Muscle of leg (tissue), 16 donors: ENCODE measurements around the gene LARP4. TPM values are rescaled to one million over a fixed set of nuclear protein-coding genes. Genes with fewer than 3 reads are reported as not detected.

ENCODE experiments used
- DNase-seq: peaks from one replicate; pipeline ENCODE4 v3.0.0; 2013
- H3K27ac ChIP-seq: one replicate; pipeline ENCODE4 v1.5.1; 2013; ENCODE audit warnings: mild to moderate bottlenecking, low read length, control low read depth
- H3K27me3 ChIP-seq: one replicate; pipeline ENCODE4 v1.6.1; 2013; ENCODE audit warnings: low read length; ENCODE audit not compliant: control insufficient read depth, insufficient read depth
- H3K36me3 ChIP-seq: one replicate; pipeline ENCODE4 v1.6.1; 2013; ENCODE audit warnings: low read length; ENCODE audit not compliant: control insufficient read depth, insufficient read depth
- H3K4me1 ChIP-seq: one replicate; pipeline ENCODE4 v1.6.1; 2013; ENCODE audit warnings: low read length; ENCODE audit not compliant: control insufficient read depth, insufficient read depth
- H3K4me3 ChIP-seq: one replicate; pipeline ENCODE4 v1.5.1; 2013; ENCODE audit warnings: low read length, control low read depth
- H3K9me3 ChIP-seq: replicated peaks from 2 replicates; pipeline ENCODE4 v1.6.1; 2013; ENCODE audit warnings: low read depth, low read length; ENCODE audit not compliant: control insufficient read depth
- WGBS: methylation state at CpG from one replicate; pipeline ENCODE4 v1.1.5; 2013; ENCODE audit warnings: missing lambda C conversion rate; ENCODE audit not compliant: insufficient coverage; 5-methylcytosine and 5-hydroxymethylcytosine counted together
- long read RNA-seq, 11 donors: transcript quantifications; one replicate each; lab custom pipeline, GENCODE V29; 2026
- polyA plus RNA-seq, 8 donors: library from polyadenylated mRNA; unstranded; fragments of 120-200 nt; gene quantifications; one replicate each; pipeline versions ENCODE4 v1.2.1 to v1.2.3, GENCODE V29; 2013; ENCODE audit warnings: inconsistent platforms in 1 of 8, low replicate concordance in 1 of 8; ENCODE audit not compliant: insufficient read length in 8 of 8, insufficient read depth in 1 of 8
- total RNA-seq: library from RNA; stranded (reverse); fragments of 120-200 nt; gene quantifications from one replicate; pipeline ENCODE4 v1.2.4, GENCODE V29; 2013

LARP4 gene
- total RNA-seq (24.7 TPM), polyA plus RNA-seq (10 to 100 TPM; 15.1 to 24.1 (median 21.4) TPM)
- long read RNA-seq, donor 1, full-length matches to known transcripts: 1 of 1 reads
- long read RNA-seq, donor 1, partial matches to known transcripts: 0 of 1 reads
- long read RNA-seq, donor 1, other reads (novel, unspliced or antisense): 0 of 1 reads
- long read RNA-seq, donor 2: 0 reads
- long read RNA-seq, donor 3, full-length matches to known transcripts: 4 of 4 reads
- long read RNA-seq, donor 3, partial matches to known transcripts: 0 of 4 reads
- long read RNA-seq, donor 3, other reads (novel, unspliced or antisense): 0 of 4 reads
- long read RNA-seq, donor 4, partial matches to known transcripts: 6 of 6 reads
- long read RNA-seq, donor 4, other reads (novel, unspliced or antisense): 0 of 6 reads
- long read RNA-seq, donor 5, full-length matches to known transcripts: 5 of 5 reads
- long read RNA-seq, donor 5, partial matches to known transcripts: 0 of 5 reads
- long read RNA-seq, donor 5, other reads (novel, unspliced or antisense): 0 of 5 reads
- long read RNA-seq, donor 6, full-length matches to known transcripts: 4 of 4 reads
- long read RNA-seq, donor 6, partial matches to known transcripts: 0 of 4 reads
- long read RNA-seq, donor 6, other reads (novel, unspliced or antisense): 0 of 4 reads
- long read RNA-seq, donor 7, full-length matches to known transcripts: 2 of 2 reads
- long read RNA-seq, donor 7, partial matches to known transcripts: 0 of 2 reads
- long read RNA-seq, donor 7, other reads (novel, unspliced or antisense): 0 of 2 reads
- long read RNA-seq, donor 8, full-length matches to known transcripts: 2 of 2 reads
- long read RNA-seq, donor 8, partial matches to known transcripts: 0 of 2 reads
- long read RNA-seq, donor 8, other reads (novel, unspliced or antisense): 0 of 2 reads
- long read RNA-seq, donor 9, full-length matches to known transcripts: 2 of 2 reads
- long read RNA-seq, donor 9, partial matches to known transcripts: 0 of 2 reads
- long read RNA-seq, donor 9, other reads (novel, unspliced or antisense): 0 of 2 reads
- long read RNA-seq, donor 10, full-length matches to known transcripts: 3 of 35 reads
- long read RNA-seq, donor 10, partial matches to known transcripts: 32 of 35 reads
- long read RNA-seq, donor 10, other reads (novel, unspliced or antisense): 0 of 35 reads
- long read RNA-seq, donor 11, full-length matches to known transcripts: 2 of 2 reads
- long read RNA-seq, donor 11, partial matches to known transcripts: 0 of 2 reads
- long read RNA-seq, donor 11, other reads (novel, unspliced or antisense): 0 of 2 reads

DNA sequence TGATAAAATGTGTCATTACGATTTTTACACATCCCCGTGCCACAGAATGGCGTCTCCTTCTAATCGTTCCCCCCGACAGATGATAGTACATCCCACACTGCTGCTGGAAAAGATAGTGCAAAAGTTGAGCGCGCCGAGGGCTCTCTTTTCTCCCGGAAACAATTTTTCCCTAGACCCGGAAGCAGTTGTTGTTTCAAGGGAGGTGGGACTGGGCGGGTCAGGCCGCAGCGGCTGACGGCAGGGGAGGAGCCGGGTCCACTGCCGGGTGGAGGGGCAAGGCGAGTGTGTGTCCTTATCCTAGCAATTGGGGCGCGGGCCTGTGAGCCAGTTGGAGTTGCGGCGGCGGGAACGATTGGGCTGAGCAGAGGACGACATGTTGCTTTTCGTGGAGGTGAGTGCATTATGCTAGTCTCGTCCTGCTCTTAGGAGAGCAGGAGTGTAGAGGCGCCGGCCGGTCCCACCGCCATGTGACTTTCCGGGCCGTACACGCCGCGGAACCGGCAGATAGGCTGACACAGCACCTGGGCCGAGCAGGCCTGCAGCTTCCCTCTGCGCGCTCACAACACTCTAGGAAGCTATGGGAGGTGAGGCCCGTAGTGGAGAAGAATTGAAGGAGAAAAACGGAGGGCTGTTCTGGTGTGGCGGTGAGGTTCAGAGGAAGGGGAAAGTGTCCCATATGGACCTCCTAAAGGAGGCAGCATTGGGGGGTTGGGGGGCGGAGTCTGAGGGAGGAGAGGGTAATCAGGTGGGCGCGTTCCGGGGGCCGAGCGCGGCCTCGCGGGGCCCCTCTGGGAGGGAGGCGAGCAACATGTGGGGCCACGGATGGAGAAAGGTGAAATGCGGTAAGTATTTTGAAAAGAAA, at the start of gene LARP4:
Gene LARP4 (plus strand): TSS at position 248 of the 862 bp plus-strand sequence. CDS start 126 bp downstream, at position 374.
- Histone ChIP-seq H3K27ac (peak within 1 kb of the TSS; percentile 96), H3K36me3 (no peaks in the 10 kb centered on the region), H3K27me3 (no peaks in the 10 kb centered on the region), H3K4me1 (peaks cover 2% of the 10 kb centered on the region), H3K9me3 (no peaks in the 10 kb centered on the region), H3K4me3 (peak within 1 kb of the TSS; percentile 82)
- 1% methylated on average over 42 of the region's 54 CpGs for WGBS
- DNase-seq: peak; percentile 99

DNA sequence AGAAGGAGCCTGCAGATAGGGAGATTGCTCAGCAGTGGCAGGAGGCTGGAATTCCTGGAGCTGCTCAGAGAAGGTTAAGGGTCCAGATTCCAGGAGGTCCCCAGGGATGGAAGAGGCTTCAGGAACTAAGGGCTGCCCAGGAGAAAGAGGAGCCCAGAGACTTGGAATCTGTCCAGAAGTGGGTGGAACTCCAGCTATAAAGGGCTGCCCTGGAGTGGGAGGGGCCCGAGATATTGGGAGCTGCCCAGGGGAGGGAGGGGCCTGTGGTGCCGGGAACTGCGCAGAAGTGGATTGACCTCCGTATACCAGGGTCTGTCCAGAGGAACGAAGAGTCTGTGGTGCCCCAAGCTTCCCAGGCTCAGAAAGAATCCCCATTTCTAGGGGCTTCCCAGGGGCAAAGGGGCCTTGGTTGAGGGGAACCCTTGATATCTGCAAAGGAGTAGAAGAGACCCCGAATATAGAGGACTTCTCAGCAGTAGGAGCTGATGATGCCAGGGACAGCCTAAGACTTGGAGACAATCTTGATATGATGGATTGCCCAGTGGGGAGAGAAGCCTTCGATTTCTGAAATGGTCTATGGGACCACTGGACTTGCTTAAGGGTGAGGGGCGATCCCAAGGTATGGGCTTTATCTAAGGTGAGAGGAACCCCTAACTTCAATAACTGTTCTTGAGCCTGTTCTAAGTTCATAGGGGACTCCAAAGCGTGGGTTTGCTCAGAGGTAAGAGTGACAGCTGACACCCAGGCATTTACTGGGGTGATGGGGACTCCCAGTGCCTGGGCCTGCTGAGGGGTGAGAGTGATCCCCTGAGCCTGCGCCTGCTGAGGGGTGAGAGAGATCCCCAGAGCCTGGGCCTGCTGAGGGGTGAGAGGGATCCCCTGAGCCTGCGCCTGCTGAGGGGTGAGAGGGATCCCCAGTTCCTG, 49.3 kb upstream of the LARP4 start:
- no peaks in the 10 kb centered on the region for H3K9me3 ChIP-seq
- H3K27ac ChIP-seq: no peak overlapping the region
- no peaks in the 10 kb centered on the region for H3K36me3 ChIP-seq
- DNase-seq: peak; percentile 23
- no peak overlapping the region for H3K4me3 ChIP-seq
- H3K4me1 ChIP-seq: no peaks in the 10 kb centered on the region
- WGBS: 93% methylated on average over 5 of the region's 11 CpGs
- H3K27me3 ChIP-seq: no peaks in the 10 kb centered on the region

DNA sequence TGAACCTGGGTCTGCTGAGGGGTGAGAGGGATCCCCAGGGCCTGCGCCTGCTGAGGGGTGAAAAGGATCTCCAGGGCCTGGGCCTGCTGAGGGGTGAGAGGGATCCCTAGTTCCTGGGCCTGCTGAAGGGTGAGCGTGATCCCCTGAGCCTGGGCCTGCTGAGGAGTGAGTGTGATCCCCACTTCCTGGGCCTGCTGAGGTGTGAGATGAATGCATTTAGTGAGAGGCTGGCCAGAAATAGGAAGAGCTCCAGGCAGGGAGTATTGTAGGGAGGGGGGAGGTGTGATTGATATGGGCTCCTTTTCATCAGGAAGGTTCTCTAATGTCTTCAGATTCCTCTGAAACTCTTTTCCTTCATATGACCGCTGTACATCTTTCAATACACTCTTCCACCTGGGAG, 47.3 kb upstream of the LARP4 start:
- 90% methylated on average over 1 of the region's 3 CpGs for WGBS
- Histone ChIP-seq H3K4me3 (no peak overlapping the region), H3K9me3 (no peaks in the 10 kb centered on the region), H3K36me3 (no peaks in the 10 kb centered on the region), H3K27me3 (no peaks in the 10 kb centered on the region), H3K27ac (no peak overlapping the region), H3K4me1 (no peaks in the 10 kb centered on the region)
- DNase-seq: no peak

DNA sequence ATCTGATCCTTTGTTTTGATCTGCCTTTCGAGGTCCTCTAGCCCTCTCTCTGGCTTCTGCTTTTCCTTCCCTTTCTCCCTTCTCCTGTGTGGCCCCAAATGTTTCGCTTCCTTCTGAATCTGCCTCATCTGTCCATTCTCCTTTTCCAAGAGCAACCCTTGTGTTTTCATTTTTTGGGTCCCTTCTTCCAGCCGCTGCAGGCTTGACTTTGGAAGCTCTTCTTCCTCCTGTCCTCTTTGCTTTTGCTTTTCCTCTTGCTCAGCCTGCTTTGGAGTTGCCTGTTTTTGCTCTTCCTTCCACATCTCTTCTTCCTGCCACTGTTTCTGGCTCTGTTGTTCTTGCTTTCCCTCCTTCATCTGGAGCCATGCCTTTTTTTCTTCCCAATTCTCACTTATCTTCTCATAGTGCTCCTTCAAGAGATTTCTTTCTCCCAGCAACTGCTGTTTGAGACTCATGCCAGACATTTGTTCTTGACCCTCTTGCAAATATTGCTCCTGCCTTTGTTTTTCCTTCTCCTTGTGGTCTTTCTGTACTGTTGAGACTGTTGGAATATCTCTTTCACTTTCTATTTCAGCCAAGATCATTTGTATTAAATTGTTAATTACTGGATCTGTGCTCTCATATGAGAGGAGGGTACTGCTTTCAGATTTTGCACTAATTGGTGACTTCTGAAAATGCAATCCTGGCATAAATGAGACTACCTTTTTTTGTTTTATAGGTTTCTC, 46.7 kb upstream of the LARP4 start:
- WGBS: 86% methylated on average over 3 of the region's 3 CpGs
- Histone ChIP-seq H3K9me3 (no peaks in the 10 kb centered on the region), H3K27ac (no peak overlapping the region), H3K4me3 (no peak overlapping the region), H3K4me1 (no peaks in the 10 kb centered on the region), H3K27me3 (no peaks in the 10 kb centered on the region), H3K36me3 (no peaks in the 10 kb centered on the region)
- DNase-seq: peak; percentile 8

DNA sequence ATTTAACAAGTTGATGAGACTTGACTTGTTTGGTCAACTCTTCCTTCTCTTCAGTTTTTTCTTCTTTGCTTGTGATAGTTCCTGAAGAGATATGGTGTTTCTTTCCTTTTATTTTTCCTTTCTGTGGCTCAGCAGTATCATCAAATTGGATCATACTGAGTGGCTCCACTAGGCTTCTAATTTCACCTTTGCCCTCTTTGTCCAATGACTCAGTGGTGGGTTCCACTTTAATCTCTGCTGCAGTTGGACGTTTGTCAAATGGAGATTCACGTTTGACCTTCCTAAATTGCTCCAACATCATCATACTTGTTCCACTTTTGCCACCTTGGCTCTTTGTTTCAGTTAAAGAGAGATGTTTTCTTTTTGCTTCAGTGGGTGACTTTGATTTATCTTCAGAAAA, 45.8 kb upstream of the LARP4 start:
- no peaks in the 10 kb centered on the region for H3K9me3 ChIP-seq
- no peaks in the 10 kb centered on the region for H3K4me1 ChIP-seq
- H3K36me3 ChIP-seq: no peaks in the 10 kb centered on the region
- DNase-seq: no peak
- WGBS: no CpG with 5 or more reads among the region's 2 CpGs
- H3K27ac ChIP-seq: no peak overlapping the region
- no peak overlapping the region for H3K4me3 ChIP-seq
- H3K27me3 ChIP-seq: no peaks in the 10 kb centered on the region

DNA sequence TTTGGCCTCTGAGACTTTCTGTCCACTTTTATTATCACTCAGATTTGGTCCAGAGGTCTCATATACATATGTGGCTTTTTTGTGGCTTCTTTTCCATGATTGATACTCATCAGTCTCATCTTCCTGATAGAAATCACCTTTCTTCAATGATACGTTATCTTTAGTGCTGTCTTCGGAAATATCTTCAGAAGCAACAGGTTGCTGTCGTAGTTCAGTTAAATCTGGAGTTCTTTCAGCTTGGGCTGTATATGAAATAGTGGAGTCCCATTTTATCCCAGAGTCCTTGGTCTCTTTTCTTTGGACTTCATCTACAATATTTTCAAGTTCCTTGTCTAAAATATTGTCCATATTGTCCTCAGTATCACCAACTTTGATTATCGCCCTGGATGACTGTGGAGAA, 45.3 kb upstream of the LARP4 start:
- Histone ChIP-seq H3K27ac (no peak overlapping the region), H3K9me3 (no peaks in the 10 kb centered on the region), H3K4me3 (no peak overlapping the region), H3K36me3 (no peaks in the 10 kb centered on the region), H3K4me1 (no peaks in the 10 kb centered on the region), H3K27me3 (no peaks in the 10 kb centered on the region)
- no CpG with 5 or more reads among the region's 4 CpGs for WGBS
- DNase-seq: no peak

DNA sequence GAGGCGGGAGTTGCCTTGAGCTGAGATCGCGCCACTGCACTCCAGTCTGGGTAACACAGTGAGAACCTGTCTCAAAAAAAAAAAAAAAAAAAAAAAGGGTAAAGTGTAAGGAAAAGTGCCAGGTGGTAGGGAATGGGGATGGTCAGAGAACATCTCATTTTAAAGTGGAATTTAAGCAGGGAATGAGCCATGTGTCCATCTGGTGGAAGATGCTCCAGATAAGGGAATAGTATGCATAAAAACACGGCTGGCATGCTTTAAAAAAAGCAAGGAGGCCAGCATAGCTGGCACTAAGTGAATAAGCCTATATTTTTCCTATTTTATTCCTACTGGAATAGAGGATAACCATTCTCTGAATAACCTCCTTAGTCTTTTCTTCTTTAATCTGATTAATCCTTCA, 38.0 kb upstream of the LARP4 start:
- Histone ChIP-seq H3K27me3 (no peaks in the 10 kb centered on the region), H3K4me1 (no peaks in the 10 kb centered on the region), H3K27ac (no peak overlapping the region), H3K36me3 (no peaks in the 10 kb centered on the region), H3K4me3 (no peak overlapping the region), H3K9me3 (no peaks in the 10 kb centered on the region)
- DNase-seq: no peak
- 89% methylated on average over 3 of the region's 4 CpGs for WGBS

DNA sequence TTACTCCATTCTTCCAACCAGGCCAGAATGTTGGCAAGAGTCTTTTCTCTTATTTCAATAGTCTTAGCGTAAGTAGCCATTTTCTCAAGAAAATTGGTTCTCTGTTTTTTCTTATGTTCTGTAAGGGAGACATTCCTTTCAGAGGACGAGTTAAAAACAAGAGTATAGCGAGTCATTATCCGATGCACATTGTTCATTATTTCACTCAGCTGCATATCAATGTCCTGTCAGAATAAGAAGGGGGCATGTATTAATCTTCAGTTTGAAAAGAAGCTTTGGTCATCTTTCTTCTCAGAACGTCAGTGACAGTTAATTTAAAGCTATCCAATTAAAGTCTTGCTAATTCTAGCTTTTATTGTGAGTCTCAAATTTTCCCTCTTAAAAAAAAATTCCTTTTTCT, 37.5 kb upstream of the LARP4 start:
- Histone ChIP-seq H3K4me1 (no peaks in the 10 kb centered on the region), H3K27ac (no peak overlapping the region), H3K9me3 (no peaks in the 10 kb centered on the region), H3K4me3 (no peak overlapping the region), H3K27me3 (no peaks in the 10 kb centered on the region), H3K36me3 (no peaks in the 10 kb centered on the region)
- no CpG with 5 or more reads among the region's 5 CpGs for whole genome bisulfite sequencing
- DNase-seq: no peak
